GM06990 (cell line): Measurements from ENCODE around the gene PAH.

ENCODE experiments used
- DNase-seq: peaks from one replicate; pipeline ENCODE4 v3.0.0-alpha.2; 2011; ENCODE audit not compliant: insufficient read length; ENCODE audit errors: extremely low read depth
- H3K27me3 ChIP-seq: replicated peaks from 2 replicates; pipeline ENCODE4 v1.6.0; 2011; ENCODE audit warnings: low read length; ENCODE audit not compliant: control insufficient read depth, insufficient read depth
- H3K36me3 ChIP-seq: 2 replicates; pipeline ENCODE4 v1.5.1; 2011; ENCODE audit warnings: low read length; ENCODE audit not compliant: control insufficient read depth, insufficient read depth
- H3K4me3 ChIP-seq: replicated peaks from 2 replicates; pipeline ENCODE4 v1.5.1; 2011; ENCODE audit warnings: low read depth, mild to moderate bottlenecking, control low read depth, low read length
- TF ChIP-seq, protein P1 (sequence below): IDR thresholded peaks from 2 replicates; pipeline ENCODE4 v1.5.1; 2011; ENCODE audit warnings: low read length, control low read depth, mild to moderate bottlenecking, inconsistent platforms; ENCODE audit not compliant: insufficient read depth, poor library complexity, severe bottlenecking

Gene PAH

DNA sequence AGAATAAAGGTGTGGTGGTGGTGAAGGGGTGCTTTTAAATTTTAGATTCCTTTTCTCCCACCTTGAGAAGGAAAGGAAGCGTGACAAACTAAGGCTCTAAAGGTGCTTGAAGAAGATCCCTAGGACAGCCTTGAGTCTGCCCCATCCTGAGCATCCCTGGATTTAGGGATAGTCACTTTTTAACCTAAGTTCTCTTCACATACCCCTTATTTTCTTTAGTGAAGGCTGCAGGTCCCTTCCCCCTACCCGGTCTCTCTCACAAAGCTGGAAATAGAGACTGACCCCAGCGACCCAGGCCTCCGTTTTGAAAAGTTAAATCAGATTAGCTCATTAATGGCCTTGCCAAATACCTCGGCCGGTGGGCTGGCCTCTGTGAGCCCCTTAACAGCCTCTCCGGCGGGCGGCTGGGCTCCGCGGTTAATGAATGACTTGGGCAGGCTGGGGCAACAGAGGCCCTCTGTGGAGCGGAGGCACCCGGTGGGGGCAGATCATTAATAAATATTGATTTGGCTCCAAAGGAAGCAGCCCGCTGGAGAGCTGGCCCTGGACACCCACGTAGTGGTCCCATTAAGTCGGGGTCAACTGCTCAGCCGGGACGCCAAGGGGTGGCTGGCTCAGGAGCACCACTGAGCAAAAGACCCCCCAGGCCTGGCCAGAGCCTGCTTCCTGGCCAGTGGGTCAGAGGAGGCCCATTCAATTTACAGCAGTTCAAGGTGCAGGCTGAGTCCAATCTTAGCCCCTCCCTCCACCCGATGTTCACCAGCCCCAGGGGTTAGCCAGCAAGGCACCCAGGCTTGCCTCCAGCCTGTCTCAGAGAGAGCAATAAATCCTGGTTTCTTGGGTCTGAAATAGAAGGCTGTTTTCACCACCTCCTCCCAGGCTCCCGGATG lies 31.8 kb downstream of the PAH start:
- TF ChIP-seq, protein P1, sequence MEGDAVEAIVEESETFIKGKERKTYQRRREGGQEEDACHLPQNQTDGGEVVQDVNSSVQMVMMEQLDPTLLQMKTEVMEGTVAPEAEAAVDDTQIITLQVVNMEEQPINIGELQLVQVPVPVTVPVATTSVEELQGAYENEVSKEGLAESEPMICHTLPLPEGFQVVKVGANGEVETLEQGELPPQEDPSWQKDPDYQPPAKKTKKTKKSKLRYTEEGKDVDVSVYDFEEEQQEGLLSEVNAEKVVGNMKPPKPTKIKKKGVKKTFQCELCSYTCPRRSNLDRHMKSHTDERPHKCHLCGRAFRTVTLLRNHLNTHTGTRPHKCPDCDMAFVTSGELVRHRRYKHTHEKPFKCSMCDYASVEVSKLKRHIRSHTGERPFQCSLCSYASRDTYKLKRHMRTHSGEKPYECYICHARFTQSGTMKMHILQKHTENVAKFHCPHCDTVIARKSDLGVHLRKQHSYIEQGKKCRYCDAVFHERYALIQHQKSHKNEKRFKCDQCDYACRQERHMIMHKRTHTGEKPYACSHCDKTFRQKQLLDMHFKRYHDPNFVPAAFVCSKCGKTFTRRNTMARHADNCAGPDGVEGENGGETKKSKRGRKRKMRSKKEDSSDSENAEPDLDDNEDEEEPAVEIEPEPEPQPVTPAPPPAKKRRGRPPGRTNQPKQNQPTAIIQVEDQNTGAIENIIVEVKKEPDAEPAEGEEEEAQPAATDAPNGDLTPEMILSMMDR, result no peak
- no peak for DNase-seq
- Histone ChIP-seq H3K36me3 (no peaks in the 10 kb centered on the region), H3K27me3 (peaks cover 2% of the 10 kb centered on the region; the same call in 1 of the 2 replicates), H3K4me3 (no peak overlapping the region)

DNA sequence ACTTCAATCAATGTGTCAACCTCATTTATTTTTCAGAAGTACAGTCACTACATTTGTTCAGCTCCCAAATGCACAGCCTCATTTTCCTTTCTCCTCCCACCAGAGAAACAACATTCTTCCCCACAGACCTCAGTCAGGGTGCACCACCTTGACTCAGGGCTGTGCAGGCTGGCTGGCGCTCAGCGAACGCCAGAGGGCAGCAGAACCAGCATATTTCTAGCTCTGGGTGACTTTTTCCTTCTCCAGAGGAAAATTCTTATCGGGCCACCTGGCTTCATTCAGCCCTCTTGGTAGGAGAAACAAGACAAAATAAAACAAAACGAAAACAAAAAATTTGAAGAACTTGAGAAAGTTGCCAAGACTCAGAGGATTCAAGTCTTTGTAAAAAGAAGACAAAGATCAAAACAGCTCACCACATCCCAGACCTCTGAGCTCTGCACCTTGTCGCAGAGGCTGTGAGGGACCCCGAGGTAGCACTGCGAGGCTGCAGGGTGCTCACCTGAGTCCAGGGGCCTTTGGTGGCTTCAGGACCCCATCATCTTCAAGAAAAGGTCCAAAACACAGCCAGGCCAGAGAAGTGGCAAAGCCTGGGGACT lies 33.7 kb downstream of the PAH start:
- peak; percentile 17 for DNase-seq
- TF ChIP-seq, protein P1, result peak; percentile 91
- Histone ChIP-seq H3K4me3 (no peak overlapping the region), H3K27me3 (peaks cover 2% of the 10 kb centered on the region; the same call in 1 of the 2 replicates), H3K36me3 (no peaks in the 10 kb centered on the region)

DNA sequence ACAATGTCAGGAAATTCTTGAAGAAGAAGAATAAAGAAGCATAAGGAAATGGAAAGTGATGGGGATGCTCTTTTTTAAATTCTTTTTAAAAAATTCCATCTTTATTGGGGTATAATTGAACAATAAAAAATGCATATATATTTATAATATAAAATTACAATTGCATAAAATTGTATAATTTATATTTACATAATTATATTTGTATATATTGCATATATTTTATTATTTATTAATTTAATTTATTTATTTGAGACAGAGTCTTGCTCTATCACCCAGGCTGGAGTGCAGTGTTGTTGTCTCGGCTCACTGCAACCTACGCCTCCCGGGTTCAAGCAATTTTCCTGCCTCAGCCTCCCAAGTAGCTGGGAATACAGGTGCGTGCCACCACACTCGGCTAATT lies 36.3 kb downstream of the PAH start:
- Histone ChIP-seq H3K4me3 (no peak overlapping the region), H3K27me3 (peaks cover 2% of the 10 kb centered on the region; the same call in 1 of the 2 replicates), H3K36me3 (no peaks in the 10 kb centered on the region)
- TF ChIP-seq, protein P1, result no peak
- DNase-seq, result no peak

- Histone ChIP-seq H3K4me3 (no peak overlapping the region), H3K36me3 (no peaks in the 10 kb centered on the region), H3K27me3 (peaks cover 2% of the 10 kb centered on the region; the same call in 1 of the 2 replicates)
- peak; percentile 13 for DNase-seq
- TF ChIP-seq, protein P1, result peak; percentile 76
Observed at GRCh38 chr12:102879144-102879763, 37.8 kb downstream of the PAH start.

DNA sequence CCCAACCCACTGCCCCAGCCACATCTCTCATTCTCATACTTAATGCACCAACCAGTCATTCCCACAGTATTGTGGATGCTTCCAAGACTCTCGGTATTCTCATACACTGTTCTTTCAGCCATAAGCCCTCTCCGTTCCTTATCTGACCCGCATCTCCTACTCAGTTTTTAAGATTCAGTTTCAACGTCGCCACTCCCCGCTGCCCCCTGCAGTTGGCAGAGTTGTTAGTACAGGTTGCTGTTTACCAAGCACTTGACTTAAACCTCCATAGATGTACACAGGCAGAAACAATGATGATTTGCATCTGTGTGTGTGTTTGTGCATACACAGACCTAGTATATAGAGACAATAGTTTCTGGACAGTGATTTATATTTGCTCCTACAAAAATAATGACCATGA lies 40.2 kb downstream of the PAH start:
- TF ChIP-seq, protein P1, result peak; percentile 20
- no peak overlapping the region for H3K4me3 ChIP-seq
- no peak for DNase-seq
- no peaks in the 10 kb centered on the region for H3K36me3 ChIP-seq
- H3K27me3 ChIP-seq, result no peaks in the 10 kb centered on the region
